Spinal cord (tissue), 10 donors: ENCODE measurements around the gene SLC27A2. TPM values are rescaled to one million over a fixed set of nuclear protein-coding genes. Genes with fewer than 3 reads are reported as not detected.
"Not testable (repeated sequence)": the region's sequence is repeated elsewhere in the genome, so short reads cannot be mapped to it uniquely, and the experiment has no call there.

Source experiments
- DNase-seq, 6 donors: peaks; one replicate each; pipeline versions ENCODE4 v3.0.0 to v3.0.0-alpha.2; 2013 to 2015; ENCODE audit warnings: low spot score in 6 of 6, low read depth in 4 of 6
- H3K27ac ChIP-seq: one replicate; pipeline ENCODE4 v1.5.1; 2013; ENCODE audit warnings: low read depth, low read length, control low read depth
- H3K27me3 ChIP-seq: one replicate; pipeline ENCODE4 v1.6.1; 2013; ENCODE audit warnings: low read length; ENCODE audit not compliant: control insufficient read depth, insufficient read depth
- H3K36me3 ChIP-seq: one replicate; pipeline ENCODE4 v1.6.1; 2013; ENCODE audit warnings: low read length; ENCODE audit not compliant: control insufficient read depth, insufficient read depth
- H3K4me1 ChIP-seq: one replicate; pipeline ENCODE4 v1.6.1; 2013; ENCODE audit warnings: low read length; ENCODE audit not compliant: control insufficient read depth, insufficient read depth
- H3K4me3 ChIP-seq: one replicate; pipeline ENCODE4 v1.5.1; 2013; ENCODE audit warnings: low read depth, low read length, control low read depth
- H3K9me3 ChIP-seq: one replicate; pipeline ENCODE4 v1.6.1; 2013; ENCODE audit warnings: low read length; ENCODE audit not compliant: control insufficient read depth, insufficient read depth
- WGBS: methylation state at CpG from one replicate; pipeline ENCODE4 v1.1.5; 2013; ENCODE audit warnings: missing lambda C conversion rate; ENCODE audit not compliant: insufficient coverage; 5-methylcytosine and 5-hydroxymethylcytosine counted together
- polyA plus RNA-seq, 2 donors: library from polyadenylated mRNA; unstranded; fragments of 120-200 nt; gene quantifications; one replicate each; pipeline ENCODE4 v1.2.1, GENCODE V29; 2013; ENCODE audit not compliant: insufficient read length in 2 of 2
- total RNA-seq, 2 donors: library from RNA; depleted of rRNA in 1 of 2; stranded (reverse); fragments of 120-200 nt in 1 of 2; fragments of >200 nt in 1 of 2; gene quantifications; one replicate each; pipeline versions ENCODE4 v1.2.3 to v1.2.4, GENCODE V29; 2013 to 2014
- donor health status: healthy.

SLC27A2 gene
- total and polyA plus RNA-seq, 4 donors, result 2.7 to 3.8 (median 3.2) TPM

DNA sequence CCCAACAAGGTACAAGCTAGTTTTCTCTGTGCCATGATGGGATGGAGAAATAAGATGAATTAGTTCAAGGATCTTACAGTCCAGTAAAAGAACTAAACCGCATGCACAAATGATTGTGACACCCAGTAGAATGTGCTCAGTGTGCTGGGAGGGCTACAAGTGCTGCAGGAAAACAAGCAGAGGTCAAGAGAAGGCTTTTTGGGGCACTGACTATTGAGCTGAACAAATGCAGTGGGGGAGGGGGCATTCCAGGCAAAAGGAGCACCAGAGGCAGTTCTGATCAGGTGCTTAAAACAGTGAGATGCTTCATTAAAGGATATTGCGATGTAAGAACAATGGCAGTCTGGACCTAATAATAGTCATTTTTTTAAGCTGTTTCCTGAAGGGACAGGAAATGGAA, 6.0 kb downstream of the SLC27A2 start:
- Histone ChIP-seq H3K4me1 (no peaks in the 10 kb centered on the region), H3K27ac (no peak overlapping the region), H3K4me3 (no peak overlapping the region), H3K27me3 (peaks cover 4% of the 10 kb centered on the region), H3K9me3 (no peaks in the 10 kb centered on the region), H3K36me3 (no peaks in the 10 kb centered on the region)
- no peak for DNase-seq
- 81% methylated on average over 1 of the region's 2 CpGs for WGBS

DNA sequence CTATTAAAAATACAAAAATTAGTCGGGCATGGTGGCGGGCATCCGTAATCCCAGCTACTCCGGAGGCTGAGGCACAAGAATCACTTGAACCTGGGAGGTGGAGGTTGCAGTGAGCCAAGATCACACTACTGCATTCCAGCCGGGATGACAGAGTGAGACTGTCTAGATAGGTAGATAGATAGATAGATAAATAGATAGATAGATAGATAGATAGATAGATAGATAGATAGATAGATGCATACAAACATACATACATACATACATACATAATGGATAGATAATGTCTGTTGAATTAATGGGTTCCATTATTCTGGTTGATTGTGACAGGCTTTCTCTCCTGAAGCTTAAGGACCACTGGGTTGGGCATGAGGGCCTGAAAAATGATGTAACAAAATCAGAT, 6.8 kb downstream of the SLC27A2 start:
- 100% methylated on average over 3 of the region's 5 CpGs for WGBS

DNA sequence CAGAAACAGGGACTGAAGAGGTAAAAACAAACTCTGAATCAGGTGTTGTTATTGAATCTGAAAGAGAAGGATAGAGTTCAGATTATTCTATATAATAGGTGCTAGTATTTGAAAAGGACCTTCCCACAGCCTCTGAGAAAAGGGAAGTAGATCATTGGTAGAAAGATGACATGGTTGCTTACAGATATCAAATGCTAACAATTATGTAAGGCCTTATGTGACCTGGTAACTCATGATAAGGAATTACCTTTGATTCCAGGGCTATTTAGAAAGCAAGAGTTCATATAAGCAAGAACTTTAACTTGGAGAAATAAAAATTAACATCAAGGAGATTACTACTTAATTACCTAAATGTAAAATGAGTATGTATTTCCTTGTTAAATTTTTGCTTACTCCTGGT, 7.6 kb downstream of the SLC27A2 start:
- Histone ChIP-seq H3K27ac (no peak overlapping the region), H3K36me3 (no peaks in the 10 kb centered on the region)

More for the DNA sequence above, 6.8 kb downstream of the SLC27A2 start:
- H3K4me3 ChIP-seq, H3K9me3 ChIP-seq, H3K36me3 ChIP-seq, H3K4me1 ChIP-seq, H3K27ac ChIP-seq, H3K27me3 ChIP-seq, DNase-seq: not testable (repeated sequence)

GRCh38 chr15:50190166-50190570, 8.2 kb downstream of the SLC27A2 start:
- Histone ChIP-seq H3K4me3 (no peak overlapping the region), H3K4me1 (no peaks in the 10 kb centered on the region)
- no peak for DNase-seq

More for the DNA sequence above, 7.6 kb downstream of the SLC27A2 start:
- no peaks in the 10 kb centered on the region for H3K9me3 ChIP-seq
- no peaks in the 10 kb centered on the region for H3K4me1 ChIP-seq
- H3K27me3 ChIP-seq, result no peaks in the 10 kb centered on the region
- H3K4me3 ChIP-seq, result no peak overlapping the region
- DNase-seq, result no peak

DNA sequence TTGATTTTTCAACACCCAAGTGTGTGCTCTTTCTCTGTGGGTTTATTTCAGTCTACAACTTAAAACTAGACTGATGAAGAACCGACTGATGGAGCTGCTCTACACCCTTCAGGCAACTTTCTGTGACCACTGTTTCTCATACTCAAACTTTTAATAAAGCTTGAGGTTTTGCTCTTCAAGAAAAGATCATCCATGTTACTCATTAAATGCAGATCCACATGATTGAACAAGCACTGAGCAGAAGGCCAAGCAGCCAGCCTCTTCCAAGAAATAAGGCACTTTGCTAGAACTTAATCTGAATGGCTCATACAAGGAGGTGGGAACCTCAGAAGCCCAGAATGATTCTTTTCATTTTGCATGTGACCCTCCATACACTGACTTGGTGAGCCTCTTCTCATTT, 8.7 kb downstream of the SLC27A2 start:
- H3K9me3 ChIP-seq, result no peaks in the 10 kb centered on the region
- no peak overlapping the region for H3K27ac ChIP-seq
- H3K4me3 ChIP-seq, result no peak overlapping the region
- H3K4me1 ChIP-seq, result no peaks in the 10 kb centered on the region
- 60% methylated on average over 1 of the region's 1 CpG for WGBS
- DNase-seq, result no peak
- H3K36me3 ChIP-seq, result no peaks in the 10 kb centered on the region
- no peaks in the 10 kb centered on the region for H3K27me3 ChIP-seq

More at GRCh38 chr15:50190166-50190570, 8.2 kb downstream of the SLC27A2 start:
- Histone ChIP-seq H3K27ac (no peak overlapping the region), H3K36me3 (no peaks in the 10 kb centered on the region), H3K9me3 (no peaks in the 10 kb centered on the region), H3K27me3 (no peaks in the 10 kb centered on the region)

DNA sequence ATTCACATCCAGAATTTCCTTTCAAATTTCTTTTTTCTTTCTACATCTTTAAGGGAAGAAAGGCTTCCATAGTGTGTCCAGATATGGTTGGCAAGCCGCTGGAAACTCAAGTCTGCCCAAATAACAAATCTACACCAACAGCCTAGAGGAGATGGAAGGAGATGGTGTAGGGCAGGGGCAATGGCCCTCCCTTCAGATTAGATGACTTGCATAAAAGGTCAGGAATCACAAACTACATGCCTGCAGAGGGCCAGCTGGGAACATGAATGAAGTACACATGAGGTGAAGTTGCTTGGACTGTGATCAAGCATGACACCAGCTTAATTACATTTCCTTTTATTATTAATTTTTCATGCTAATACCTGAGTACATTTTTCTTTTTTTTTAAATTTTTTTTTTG, 10.2 kb downstream of the SLC27A2 start:
- no peaks in the 10 kb centered on the region for H3K4me1 ChIP-seq
- no peak overlapping the region for H3K4me3 ChIP-seq
- no peaks in the 10 kb centered on the region for H3K27me3 ChIP-seq
- H3K36me3 ChIP-seq, result no peaks in the 10 kb centered on the region
- no peaks in the 10 kb centered on the region for H3K9me3 ChIP-seq
- no peak overlapping the region for H3K27ac ChIP-seq
- WGBS, result no CpG with 5 or more reads among the region's 1 CpG
- DNase-seq, result no peak

GRCh38 chr15:50192926-50193620, 11.1 kb downstream of the SLC27A2 start:
- H3K27me3 ChIP-seq, result no peaks in the 10 kb centered on the region
- H3K4me1 ChIP-seq, result no peaks in the 10 kb centered on the region
- H3K4me3 ChIP-seq, result no peak overlapping the region
- H3K36me3 ChIP-seq, result no peaks in the 10 kb centered on the region
- 94% methylated on average over 3 of the region's 6 CpGs for WGBS
- no peak overlapping the region for H3K27ac ChIP-seq
- DNase-seq, result no peak
- no peaks in the 10 kb centered on the region for H3K9me3 ChIP-seq

DNA sequence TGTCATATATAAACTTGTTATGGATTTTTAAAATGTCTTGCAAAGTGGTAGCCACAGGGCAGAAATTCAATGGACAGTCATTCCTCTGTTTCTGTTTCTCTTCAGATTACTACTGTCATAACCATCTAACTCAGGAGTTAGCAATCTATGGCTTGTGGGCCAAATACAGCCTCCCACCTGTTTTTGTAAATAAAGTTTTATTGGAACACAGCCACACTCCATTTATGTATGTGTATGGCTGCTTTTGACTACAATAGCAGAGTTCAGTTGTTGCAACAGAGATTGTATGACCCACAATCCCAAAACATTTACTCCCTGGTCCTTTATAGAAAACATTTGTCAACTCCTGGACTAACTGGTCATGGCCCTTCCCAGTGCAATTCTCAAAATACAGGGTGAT, 20.0 kb downstream of the SLC27A2 start:
- DNase-seq, result no peak
- H3K4me1 ChIP-seq, result no peaks in the 10 kb centered on the region
- no peaks in the 10 kb centered on the region for H3K36me3 ChIP-seq
- H3K27ac ChIP-seq, result no peak overlapping the region
- no peaks in the 10 kb centered on the region for H3K27me3 ChIP-seq
- no peaks in the 10 kb centered on the region for H3K9me3 ChIP-seq
- no peak overlapping the region for H3K4me3 ChIP-seq

DNA sequence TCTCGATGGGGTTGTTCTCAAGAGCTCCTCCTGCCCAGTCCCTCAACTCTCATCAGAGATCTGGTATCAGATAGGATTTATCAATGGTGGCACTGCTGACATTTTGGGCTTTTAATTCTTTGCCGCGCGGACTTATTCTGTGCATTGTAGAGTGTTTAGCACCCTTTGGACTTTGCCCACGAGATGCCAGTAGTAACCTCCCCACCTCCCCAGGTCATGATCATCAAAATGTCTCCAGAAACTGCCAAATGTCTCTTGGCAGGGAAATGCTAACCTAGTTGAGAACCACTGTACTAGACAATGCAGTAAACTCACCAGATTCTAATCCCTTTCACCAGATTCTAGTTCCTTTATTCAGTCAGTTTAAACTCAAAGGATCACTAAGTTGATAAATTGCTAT, 24.0 kb downstream of the SLC27A2 start:
- DNase-seq, result no peak
- Histone ChIP-seq H3K4me3 (no peak overlapping the region), H3K27ac (no peak overlapping the region), H3K4me1 (no peaks in the 10 kb centered on the region), H3K27me3 (no peaks in the 10 kb centered on the region), H3K9me3 (no peaks in the 10 kb centered on the region), H3K36me3 (peaks cover 4% of the 10 kb centered on the region)
- 93% methylated on average over 2 of the region's 5 CpGs for WGBS

- 95% methylated on average over 3 of the region's 4 CpGs for WGBS
- Histone ChIP-seq H3K4me3 (no peak overlapping the region), H3K4me1 (no peaks in the 10 kb centered on the region), H3K36me3 (peaks cover 4% of the 10 kb centered on the region), H3K27me3 (no peaks in the 10 kb centered on the region), H3K9me3 (no peaks in the 10 kb centered on the region), H3K27ac (no peak overlapping the region)
- DNase-seq, result no peak
Observed at GRCh38 chr15:50209809-50210208, 27.8 kb downstream of the SLC27A2 start.
